Measurements from ENCODE around the gene SLC22A5. TPM values are rescaled to one million over a fixed set of nuclear protein-coding genes. Genes with fewer than 3 reads are reported as not detected.

SLC22A5 gene
- total RNA-seq, 2 donors from 2014 or later: 35.2 to 59.3 TPM

- DNase-seq: no peak
- intact Hi-C loops (cut with DNase I, micrococcal nuclease): no loop called here
- no peak for ATAC-seq
Observed at GRCh38 chr5:132420706-132421272, 51.3 kb downstream of the SLC22A5 start.

- DNase-seq (no peak), ATAC-seq (no peak)
- intact Hi-C loops (cut with DNase I, micrococcal nuclease): no loop called here
Observed at GRCh38 chr5:132421462-132421861, 52.0 kb downstream of the SLC22A5 start.

- intact Hi-C loops (cut with DNase I, micrococcal nuclease): no loop called here
Observed at GRCh38 chr5:132422720-132423437, 53.4 kb downstream of the SLC22A5 start.

GRCh38 chr5:132423438-132423898 is 54.0 kb downstream of the SLC22A5 start:
- intact Hi-C loops (cut with DNase I, micrococcal nuclease): no loop called here

More at GRCh38 chr5:132422720-132423437, 53.4 kb downstream of the SLC22A5 start:
- peak; percentile 75 for ATAC-seq
- peak; percentile 85 to 95 for DNase-seq

GRCh38 chr5:132424167-132424880 is 54.8 kb downstream of the SLC22A5 start:
- ATAC-seq: no peak
- intact Hi-C loops (cut with DNase I, micrococcal nuclease): no loop called here
- DNase-seq: no peak

More at GRCh38 chr5:132423438-132423898, 54.0 kb downstream of the SLC22A5 start:
- no peak for DNase-seq
- no peak for ATAC-seq

GRCh38 chr5:132425009-132425937 is 55.8 kb downstream of the SLC22A5 start:
- ATAC-seq (no peak), DNase-seq (no peak)
- intact Hi-C loops (cut with DNase I, micrococcal nuclease): no loop called here

GRCh38 chr5:132425975-132426524 is 56.5 kb downstream of the SLC22A5 start:
- intact Hi-C loops (cut with DNase I, micrococcal nuclease): no loop called here
- DNase-seq (no peak), ATAC-seq (no peak)

- ATAC-seq (peak; percentile 22), DNase-seq (peak; percentile 71 to 83)
- intact Hi-C loops (cut with DNase I, micrococcal nuclease): no loop called here
Observed at GRCh38 chr5:132426525-132427138, 57.1 kb downstream of the SLC22A5 start.

- ATAC-seq (peak; percentile 74), DNase-seq (peak; percentile 69 to 84)
- intact Hi-C loops (cut with DNase I, micrococcal nuclease): no loop called here
Observed at GRCh38 chr5:132427281-132428146, 58.0 kb downstream of the SLC22A5 start.

- DNase-seq: no peak
- intact Hi-C loops (cut with DNase I, micrococcal nuclease): no loop called here
- ATAC-seq: no peak
Observed at GRCh38 chr5:132428147-132428482, 58.6 kb downstream of the SLC22A5 start.

GRCh38 chr5:132428484-132429462 is 59.3 kb downstream of the SLC22A5 start:
- DNase-seq (no peak), ATAC-seq (no peak)
- intact Hi-C loops (cut with DNase I, micrococcal nuclease): no loop called here

GRCh38 chr5:132429463-132430440 is 60.2 kb downstream of the SLC22A5 start:
- DNase-seq (no peak), ATAC-seq (peak; percentile 36)
- intact Hi-C loops (cut with DNase I, micrococcal nuclease): no loop called here

GRCh38 chr5:132430746-132431145 is 61.2 kb downstream of the SLC22A5 start:
- DNase-seq: no peak
- intact Hi-C loops (cut with DNase I, micrococcal nuclease): no loop called here
- ATAC-seq: no peak

GRCh38 chr5:132431632-132432031 is 62.1 kb downstream of the SLC22A5 start:
- no peak for ATAC-seq
- intact Hi-C loops (cut with DNase I, micrococcal nuclease): no loop called here
- DNase-seq: no peak

- intact Hi-C loops (cut with DNase I, micrococcal nuclease): no loop called here
- ATAC-seq (no peak), DNase-seq (no peak)
Observed at GRCh38 chr5:132433141-132433540, 63.6 kb downstream of the SLC22A5 start.
